Measurements from ENCODE around the gene RPL29. TPM values are rescaled to one million over a fixed set of nuclear protein-coding genes. Genes with fewer than 3 reads are reported as not detected.

RPL29 gene
- total RNA-seq, 4 donors from 2014 or later = 1,093 to 1,919 (median 1,775) TPM

- TF ChIP-seq CTCF (IDR thresholded peaks at IDR 0.05; ENCODE audit: low read depth) = no peak
Measured at GRCh38 chr3:51963951-51964451, 31.7 kb downstream of the RPL29 start.

GRCh38 chr3:51962854-51963530 lies 32.7 kb downstream of the RPL29 start:
- TF ChIP-seq CTCF (IDR thresholded peaks at IDR 0.05; ENCODE audit: low read depth) = no peak

- TF ChIP-seq CTCF (IDR thresholded peaks at IDR 0.05; ENCODE audit: low read depth) = no peak
Measured at GRCh38 chr3:51961602-51962569, 33.8 kb downstream of the RPL29 start.

GRCh38 chr3:51961011-51961410 lies 34.7 kb downstream of the RPL29 start:
- TF ChIP-seq CTCF (IDR thresholded peaks at IDR 0.05; ENCODE audit: low read depth) = no peak

- no peak for TF ChIP-seq CTCF (IDR thresholded peaks at IDR 0.05; ENCODE audit: low read depth)
Measured at GRCh38 chr3:51960386-51960785, 35.3 kb downstream of the RPL29 start.

- no peak for TF ChIP-seq CTCF (IDR thresholded peaks at IDR 0.05; ENCODE audit: low read depth)
Measured at GRCh38 chr3:51959651-51960050, 36.0 kb downstream of the RPL29 start.
